Measurements from ENCODE around the gene UBL4A.

- TF ChIP-seq ZFP3 (CRISPR knock-in tag; IDR thresholded peaks at IDR 0.05) (no peak), ZFP30 (CRISPR knock-in tag; IDR thresholded peaks at IDR 0.05) (no peak), RARB (CRISPR knock-in tag; IDR thresholded peaks at IDR 0.05) (no peak), CREB5 (CRISPR knock-in tag; IDR thresholded peaks at IDR 0.05; ENCODE audit: low read depth) (no peak), ISL1 (CRISPR knock-in tag; IDR thresholded peaks at IDR 0.05) (no peak), CSRNP3 (CRISPR knock-in tag; IDR thresholded peaks at IDR 0.05) (no peak), TSHZ2 (CRISPR knock-in tag; IDR thresholded peaks at IDR 0.05) (no peak)
Observed at GRCh38 chrX:154486052-154486395, 391 bp downstream of the UBL4A start.

All from SK-N-SH treated with all-trans-retinoic acid at 6 μM for 48 hours (cell line).